GM19351 (cell line): ENCODE data around the gene VAV2.

Source experiments
- ATAC-seq: cut with Tn5 transposase; IDR thresholded peaks from one replicate; pipeline ENCODE4 v1.9.1; 2021; ENCODE audit warnings: mild to moderate bottlenecking, moderate library complexity; ENCODE audit not compliant: unreplicated experiment

The VAV2 gene

GRCh38 chr9:133862585-133863256 is 129.4 kb downstream of the VAV2 start:
- no peak for ATAC-seq

- no peak for ATAC-seq
These were observed 130.4 kb downstream of the VAV2 start for GRCh38 chr9:133861692-133862091.

- no peak for ATAC-seq
These were observed 131.0 kb downstream of the VAV2 start for GRCh38 chr9:133861086-133861485.

- ATAC-seq = no peak
These were observed 133.4 kb downstream of the VAV2 start for GRCh38 chr9:133858771-133859170.

GRCh38 chr9:133857639-133858038 is 134.5 kb downstream of the VAV2 start:
- no peak for ATAC-seq

- no peak for ATAC-seq
These were observed 135.3 kb downstream of the VAV2 start for GRCh38 chr9:133856798-133857197.

GRCh38 chr9:133855802-133856521 is 136.2 kb downstream of the VAV2 start:
- no peak for ATAC-seq

GRCh38 chr9:133855371-133855770 is 136.8 kb downstream of the VAV2 start:
- ATAC-seq = no peak

GRCh38 chr9:133854765-133855164 is 137.4 kb downstream of the VAV2 start:
- no peak for ATAC-seq

- ATAC-seq = no peak
These were observed 138.1 kb downstream of the VAV2 start for GRCh38 chr9:133854048-133854447.

- no peak for ATAC-seq
These were observed 138.8 kb downstream of the VAV2 start for GRCh38 chr9:133853331-133853730.

GRCh38 chr9:133852431-133852830 is 139.7 kb downstream of the VAV2 start:
- ATAC-seq = no peak

- ATAC-seq = no peak
These were observed 140.4 kb downstream of the VAV2 start for GRCh38 chr9:133851693-133852092.

- no peak for ATAC-seq
These were observed 141.2 kb downstream of the VAV2 start for GRCh38 chr9:133850937-133851336.

GRCh38 chr9:133850161-133850560 is 142.0 kb downstream of the VAV2 start:
- ATAC-seq = no peak

GRCh38 chr9:133849110-133849670 is 142.9 kb downstream of the VAV2 start:
- no peak for ATAC-seq

GRCh38 chr9:133848471-133849109 is 143.5 kb downstream of the VAV2 start:
- no peak for ATAC-seq

- ATAC-seq = no peak
These were observed 145.5 kb downstream of the VAV2 start for GRCh38 chr9:133846483-133847090.

- ATAC-seq = no peak
These were observed 146.7 kb downstream of the VAV2 start for GRCh38 chr9:133845440-133845839.

- ATAC-seq = no peak
These were observed 147.2 kb downstream of the VAV2 start for GRCh38 chr9:133844881-133845410.

- no peak for ATAC-seq
These were observed 147.7 kb downstream of the VAV2 start for GRCh38 chr9:133844398-133844784.
